ENCODE data around the gene ARMC5.

DNA sequence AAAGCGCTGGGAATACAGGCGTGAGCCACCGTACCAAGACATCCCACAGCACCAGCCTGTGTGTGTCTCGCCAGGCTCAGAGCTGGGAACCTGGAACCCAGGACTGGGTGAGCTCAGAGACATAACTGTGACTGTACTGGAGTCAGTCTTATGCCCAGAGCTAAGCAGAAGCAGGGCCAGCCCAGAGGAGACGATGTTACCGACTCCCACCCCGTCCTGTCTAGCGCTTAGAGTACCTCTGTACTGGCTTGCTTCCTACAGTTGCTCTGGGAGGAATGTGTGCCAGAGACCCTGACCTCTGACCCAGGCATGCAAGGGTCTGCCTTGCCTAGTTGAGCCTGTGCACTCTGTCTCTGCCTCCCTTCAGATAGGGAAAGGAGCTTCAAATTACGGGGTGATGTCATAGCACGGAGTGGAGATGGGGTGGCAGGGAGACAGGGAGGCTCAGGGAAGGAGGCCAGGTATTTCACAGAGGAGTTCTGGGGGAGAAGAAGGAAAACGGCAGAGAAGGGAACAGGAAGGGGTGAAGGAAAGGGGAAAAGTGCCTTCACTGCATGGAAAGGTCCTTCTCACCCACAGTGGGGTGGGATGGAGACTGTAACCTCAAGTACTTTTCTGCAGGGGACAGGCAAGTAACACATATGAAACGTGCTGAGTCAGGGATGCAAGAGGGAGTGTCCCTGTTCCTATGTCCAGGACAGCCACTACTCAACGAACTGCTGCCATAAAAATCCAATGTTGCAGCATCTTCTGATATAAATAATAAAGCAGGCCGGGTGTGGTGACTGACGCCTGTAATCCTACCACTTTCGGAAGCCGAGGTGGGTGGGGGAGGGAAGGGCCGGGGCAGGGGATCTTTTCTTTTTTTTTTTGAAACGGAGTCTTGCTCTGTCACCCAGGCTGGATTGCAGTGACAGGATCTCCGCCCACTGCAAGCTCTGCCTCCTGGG is 5.8 kb upstream of the ARMC5 start:
- TF ChIP-seq POLR2A (IDR thresholded peaks at IDR 0.05) = no peak
- TF ChIP-seq, protein P1, sequence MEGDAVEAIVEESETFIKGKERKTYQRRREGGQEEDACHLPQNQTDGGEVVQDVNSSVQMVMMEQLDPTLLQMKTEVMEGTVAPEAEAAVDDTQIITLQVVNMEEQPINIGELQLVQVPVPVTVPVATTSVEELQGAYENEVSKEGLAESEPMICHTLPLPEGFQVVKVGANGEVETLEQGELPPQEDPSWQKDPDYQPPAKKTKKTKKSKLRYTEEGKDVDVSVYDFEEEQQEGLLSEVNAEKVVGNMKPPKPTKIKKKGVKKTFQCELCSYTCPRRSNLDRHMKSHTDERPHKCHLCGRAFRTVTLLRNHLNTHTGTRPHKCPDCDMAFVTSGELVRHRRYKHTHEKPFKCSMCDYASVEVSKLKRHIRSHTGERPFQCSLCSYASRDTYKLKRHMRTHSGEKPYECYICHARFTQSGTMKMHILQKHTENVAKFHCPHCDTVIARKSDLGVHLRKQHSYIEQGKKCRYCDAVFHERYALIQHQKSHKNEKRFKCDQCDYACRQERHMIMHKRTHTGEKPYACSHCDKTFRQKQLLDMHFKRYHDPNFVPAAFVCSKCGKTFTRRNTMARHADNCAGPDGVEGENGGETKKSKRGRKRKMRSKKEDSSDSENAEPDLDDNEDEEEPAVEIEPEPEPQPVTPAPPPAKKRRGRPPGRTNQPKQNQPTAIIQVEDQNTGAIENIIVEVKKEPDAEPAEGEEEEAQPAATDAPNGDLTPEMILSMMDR (IDR thresholded peaks at IDR 0.05) = no peak

Data from body of pancreas (tissue), 4 donors.